COLO668 (cell line): ENCODE results near the gene THOC3.
"Not testable (repeated sequence)": the region's sequence is repeated elsewhere in the genome, so short reads cannot be mapped to it uniquely, and the experiment has no call there.

Source experiments
- DNase-seq: peaks from one replicate; lab custom pipeline; 2025; ENCODE audit not compliant: unreplicated experiment; lab: John Stamatoyannopoulos, UW

Gene THOC3, protein sequence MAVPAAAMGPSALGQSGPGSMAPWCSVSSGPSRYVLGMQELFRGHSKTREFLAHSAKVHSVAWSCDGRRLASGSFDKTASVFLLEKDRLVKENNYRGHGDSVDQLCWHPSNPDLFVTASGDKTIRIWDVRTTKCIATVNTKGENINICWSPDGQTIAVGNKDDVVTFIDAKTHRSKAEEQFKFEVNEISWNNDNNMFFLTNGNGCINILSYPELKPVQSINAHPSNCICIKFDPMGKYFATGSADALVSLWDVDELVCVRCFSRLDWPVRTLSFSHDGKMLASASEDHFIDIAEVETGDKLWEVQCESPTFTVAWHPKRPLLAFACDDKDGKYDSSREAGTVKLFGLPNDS

GRCh38 chr5:175967471-175968372, at the start of gene THOC3:
TSS of gene THOC3 (minus strand) at chr5:175968315. CDS start at chr5:175968208, 107 bp downstream.
- DNase-seq, result not testable (repeated sequence)

GRCh38 chr5:176017324-176017723, 49.2 kb upstream of the THOC3 start:
- DNase-seq, result not testable (repeated sequence)

DNA sequence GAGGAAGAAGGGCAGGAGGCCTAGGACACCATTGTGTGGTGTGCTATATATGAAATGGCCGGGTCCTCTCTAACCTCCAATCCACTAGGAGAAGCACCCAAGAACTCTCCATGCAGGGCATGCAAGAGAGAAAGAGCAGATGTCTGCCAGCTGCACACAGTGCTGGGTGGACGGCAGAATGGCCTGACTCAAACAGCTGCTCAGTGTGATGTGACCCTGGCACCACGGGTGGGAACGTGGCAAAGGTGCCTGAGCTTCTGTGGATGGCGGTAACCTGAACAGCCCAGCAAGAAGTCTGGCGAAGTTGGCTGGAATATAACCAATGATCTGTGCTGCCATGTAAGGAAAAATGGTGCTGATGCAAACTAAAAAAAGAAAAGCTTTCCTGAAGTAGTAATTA, 46.2 kb upstream of the THOC3 start:
- not testable (repeated sequence) for DNase-seq

DNA sequence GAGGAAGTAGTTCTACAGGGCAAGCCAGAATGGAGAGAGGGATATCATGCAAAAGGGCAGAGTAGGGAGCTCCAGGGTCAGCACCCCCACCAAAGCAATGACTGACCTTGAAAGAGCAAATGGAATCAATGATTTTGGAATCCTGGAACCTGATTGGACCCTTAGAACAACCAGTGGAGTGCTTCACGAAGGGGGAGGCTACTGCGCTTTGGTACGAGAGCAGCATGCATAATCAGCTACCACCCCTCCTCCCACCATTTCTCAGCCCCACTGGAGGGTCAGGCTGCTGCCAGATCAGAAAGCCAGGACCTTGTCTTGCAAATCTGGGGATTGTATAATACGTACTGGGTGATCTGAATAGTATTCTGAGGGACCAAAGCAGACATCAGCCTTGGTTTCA, 43.0 kb upstream of the THOC3 start:
- DNase-seq, result not testable (repeated sequence)

- DNase-seq, result not testable (repeated sequence)
Measured at GRCh38 chr5:176010202-176010601, 42.1 kb upstream of the THOC3 start.

DNA sequence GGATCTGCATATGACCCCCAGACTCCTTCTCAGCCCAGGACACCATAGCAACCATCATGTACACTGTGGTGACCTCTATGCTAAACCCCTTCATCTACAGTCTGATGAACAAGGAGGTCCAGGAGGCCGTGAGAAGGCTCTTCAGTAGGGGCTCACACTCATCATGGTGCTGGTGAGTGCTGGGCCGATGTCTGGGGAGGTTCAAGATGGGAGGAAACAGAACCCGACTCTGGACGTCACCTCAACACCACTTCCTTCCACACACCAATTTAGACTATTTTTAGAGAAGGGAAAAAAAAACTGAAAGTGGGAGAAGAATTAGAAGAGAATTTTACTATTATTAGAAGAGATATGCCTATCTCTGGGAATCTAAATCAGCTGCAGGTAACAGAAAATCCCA, 39.1 kb upstream of the THOC3 start:
- DNase-seq, result not testable (repeated sequence)

DNA sequence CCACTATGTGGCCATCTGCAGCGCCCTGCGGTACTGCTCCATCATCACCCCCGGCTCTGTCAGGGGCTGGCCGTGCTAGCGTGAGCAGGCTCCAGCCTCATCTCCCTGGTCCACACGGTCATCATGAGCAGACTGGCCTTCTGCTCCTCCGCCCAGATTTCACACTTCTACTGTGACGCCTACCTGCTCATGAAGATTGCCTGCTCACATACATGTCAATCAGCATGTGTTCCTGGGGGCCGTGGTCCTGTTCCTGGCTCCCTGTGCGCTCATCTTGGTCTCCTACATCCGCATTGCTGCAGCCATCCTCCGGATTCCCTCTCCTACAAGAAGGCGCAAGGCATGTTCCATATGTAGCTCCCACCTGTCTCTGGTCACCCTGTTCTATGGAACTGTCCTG, 38.7 kb upstream of the THOC3 start:
- DNase-seq, result not testable (repeated sequence)

DNA sequence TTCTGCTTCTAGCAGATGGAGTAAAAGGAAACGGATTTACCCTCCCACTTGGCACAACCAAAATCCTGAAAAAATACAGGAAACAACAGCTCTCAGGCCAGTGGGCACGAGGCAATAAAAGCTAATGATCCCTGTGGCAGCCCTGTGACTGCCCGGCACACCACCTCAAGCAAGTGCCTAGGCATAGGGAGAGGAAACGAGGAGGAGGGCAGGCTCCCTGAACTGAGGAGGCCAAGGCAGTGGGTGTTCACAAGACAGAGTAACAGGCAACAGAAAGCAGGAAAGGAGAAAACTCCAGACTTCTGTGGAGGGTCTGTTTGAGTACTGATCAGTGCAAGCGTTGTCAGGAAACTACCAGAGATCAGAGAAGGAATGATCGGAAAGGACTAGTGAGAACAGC, 29.9 kb upstream of the THOC3 start:
- DNase-seq, result not testable (repeated sequence)

DNA sequence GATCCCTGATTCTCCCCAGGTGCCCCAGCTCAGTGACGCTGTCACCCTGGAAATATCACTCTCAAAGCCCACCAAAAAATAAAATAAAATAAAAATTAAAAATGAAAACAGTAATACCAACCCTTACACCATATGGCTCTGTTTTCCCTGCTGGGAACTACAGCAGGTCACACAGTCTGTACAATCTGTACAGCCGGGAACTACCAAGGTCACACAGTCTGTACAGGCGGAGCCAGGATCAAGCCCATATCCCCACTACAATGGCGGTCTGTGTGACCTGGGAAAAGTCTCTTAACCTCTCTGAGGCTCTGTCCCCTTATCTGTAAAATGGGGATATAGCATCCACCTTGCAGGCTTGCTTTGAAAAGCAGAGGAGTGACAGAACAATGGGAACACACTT, 29.4 kb upstream of the THOC3 start:
- not testable (repeated sequence) for DNase-seq

GRCh38 chr5:175996791-175997190, 28.7 kb upstream of the THOC3 start:
- not testable (repeated sequence) for DNase-seq

GRCh38 chr5:175995506-175995905, 27.4 kb upstream of the THOC3 start:
- not testable (repeated sequence) for DNase-seq

DNA sequence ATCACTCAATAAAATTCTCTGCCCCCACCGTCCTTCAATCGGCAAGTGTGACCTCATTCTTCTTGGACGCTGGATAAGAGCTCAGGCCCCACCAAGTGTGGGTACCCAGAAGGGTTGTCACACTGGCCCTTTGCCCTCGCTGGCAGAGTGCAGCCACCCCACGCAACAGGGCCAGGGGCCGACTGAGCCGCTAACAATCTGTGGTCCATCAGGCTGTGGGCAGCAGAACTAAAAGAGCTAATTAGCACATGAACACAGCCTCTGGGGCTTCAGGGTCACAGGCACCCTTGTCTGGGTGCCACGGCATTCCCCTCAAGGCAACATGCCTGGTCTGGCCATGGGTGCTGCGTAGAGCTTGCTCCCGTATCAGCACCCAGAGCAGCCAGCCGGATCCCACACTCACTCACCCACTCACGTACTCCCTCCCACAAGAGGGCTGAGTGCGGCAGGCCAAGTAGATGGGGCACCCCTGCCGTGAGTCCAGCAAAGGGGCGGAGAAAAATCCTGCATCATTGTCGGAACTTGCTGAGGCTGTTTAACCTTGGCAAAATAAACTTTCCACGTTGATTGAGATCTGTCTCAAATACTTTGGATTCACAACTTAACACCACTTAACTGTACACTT, 11.4 kb upstream of the THOC3 start:
- not testable (repeated sequence) for DNase-seq

DNA sequence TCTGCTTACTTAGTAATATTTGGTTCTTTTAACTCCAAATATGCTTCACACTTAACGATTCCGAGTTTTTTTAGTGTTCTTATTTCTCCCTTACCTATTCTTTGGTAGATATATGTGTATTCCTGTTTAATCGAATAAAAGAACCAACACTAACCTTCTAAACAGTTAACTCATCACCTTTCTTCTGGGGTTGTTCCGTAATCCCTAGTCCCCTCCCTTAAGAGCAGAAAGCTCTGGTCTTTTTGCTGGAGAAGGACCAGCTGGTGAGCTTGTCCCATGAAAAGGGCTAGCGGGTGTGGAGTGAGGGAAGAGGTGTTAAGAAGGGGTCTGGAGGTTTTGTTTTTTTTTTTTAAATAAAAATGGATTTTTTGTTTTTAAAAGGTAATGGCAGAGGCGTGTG, 266 bp upstream of the THOC3 start:
- DNase-seq, result not testable (repeated sequence)

DNA sequence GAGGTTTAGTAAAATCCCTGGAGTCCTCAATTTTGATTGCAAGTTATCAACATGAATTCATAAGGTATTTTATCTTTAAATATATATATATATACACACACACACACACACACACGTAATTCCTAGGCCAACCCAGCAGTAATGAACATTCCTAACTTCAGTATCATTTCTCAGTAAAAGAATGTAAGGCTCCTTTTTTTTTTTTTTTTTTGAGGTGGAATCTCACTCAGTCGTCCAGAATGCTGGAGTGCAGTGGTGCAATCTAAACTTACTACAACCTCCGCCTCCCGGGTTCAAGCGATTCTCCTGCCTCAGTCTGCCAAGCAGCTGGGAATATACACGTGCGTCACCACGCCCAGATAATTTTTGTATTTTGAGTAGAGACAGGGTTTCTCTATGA, 5.8 kb downstream of the THOC3 start:
- DNase-seq, result not testable (repeated sequence)

GRCh38 chr5:175960228-175960627, 7.9 kb downstream of the THOC3 start:
- DNase-seq, result not testable (repeated sequence)

- DNase-seq, result not testable (repeated sequence)
Measured at GRCh38 chr5:175958515-175958914, 9.6 kb downstream of the THOC3 start.

- not testable (repeated sequence) for DNase-seq
Measured at GRCh38 chr5:175954107-175954506, 14.0 kb downstream of the THOC3 start.

- DNase-seq, result not testable (repeated sequence)
Measured at GRCh38 chr5:175952810-175953209, 15.3 kb downstream of the THOC3 start.

GRCh38 chr5:175951339-175951969, 16.7 kb downstream of the THOC3 start:
- DNase-seq, result not testable (repeated sequence)

- not testable (repeated sequence) for DNase-seq
Measured at GRCh38 chr5:175948329-175949108, 19.6 kb downstream of the THOC3 start.
